CD4-positive, alpha-beta memory T cell (primary cell): ENCODE data around the gene CPEB3. TPM values are rescaled to one million over a fixed set of nuclear protein-coding genes. Genes with fewer than 3 reads are reported as not detected.
"Not testable (repeated sequence)": the region's sequence is repeated elsewhere in the genome, so short reads cannot be mapped to it uniquely, and the experiment has no call there.

Source experiments
- CTCF ChIA-PET: fragments of 350-600 bp; sonication (Branson Sonifier 250); formaldehyde crosslinking; loops from one replicate; lab custom pipeline; 2021; ENCODE audit warnings: inconsistent platforms; ENCODE audit not compliant: partially characterized antibody; lab: Charles Lee
- POLR2A ChIA-PET: fragments of 350-600 bp; sonication (Branson Sonifier 250); formaldehyde crosslinking; loops from one replicate; lab custom pipeline; 2021; ENCODE audit not compliant: partially characterized antibody; lab: Charles Lee
- DNase-seq, 5 donors: peaks; one replicate each; pipeline versions ENCODE4 v3.0.0 to v3.0.0-alpha.2; 2020 to 2022; ENCODE audit warnings: mixed read lengths in 1 of 5
- H3K27ac ChIP-seq: one replicate; pipeline ENCODE4 v1.7.0; 2013; ENCODE audit warnings: low read depth, low read length
- H3K27me3 ChIP-seq: 2 replicates; pipeline ENCODE4 v1.7.0; 2013; ENCODE audit warnings: mild to moderate bottlenecking, low read length, moderate library complexity; ENCODE audit not compliant: insufficient read depth
- H3K36me3 ChIP-seq: 2 replicates; pipeline ENCODE4 v1.7.0; 2013; ENCODE audit warnings: mild to moderate bottlenecking, low read length, moderate library complexity; ENCODE audit not compliant: insufficient read depth
- H3K4me1 ChIP-seq: 2 replicates; pipeline ENCODE4 v1.7.0; 2013; ENCODE audit warnings: mild to moderate bottlenecking, low read length, moderate library complexity; ENCODE audit not compliant: insufficient read depth
- H3K4me3 ChIP-seq, 2 donors: one replicate each; pipeline ENCODE4 v1.7.0; 2013; ENCODE audit warnings: low read length in 2 of 2, mild to moderate bottlenecking in 1 of 2
- H3K9me3 ChIP-seq, 2 donors: one replicate each; pipeline ENCODE4 v1.7.0; 2013; ENCODE audit warnings: low read length in 2 of 2, control low read depth in 1 of 2; ENCODE audit not compliant: control insufficient read depth in 1 of 2
- H3K27ac Mint-ChIP-seq, 7 donors: one replicate each; pipeline ENCODE4 v1.8.0; 2020 to 2021; ENCODE audit warnings: mixed read lengths in 7 of 7, mild to moderate bottlenecking in 6 of 7, inconsistent platforms in 3 of 7, moderate library complexity in 3 of 7
- H3K27me3 Mint-ChIP-seq, 2 donors: one replicate each; pipeline ENCODE4 v1.8.0; 2020 to 2021; ENCODE audit warnings: mixed read lengths in 2 of 2
- H3K36me3 Mint-ChIP-seq, 2 donors: one replicate each; pipeline ENCODE4 v1.8.0; 2020 to 2021; ENCODE audit warnings: mixed read lengths in 2 of 2, inconsistent platforms in 1 of 2, mild to moderate bottlenecking in 1 of 2
- H3K4me1 Mint-ChIP-seq, 4 donors: one replicate each; pipeline ENCODE4 v1.8.0; 2020 to 2021; ENCODE audit warnings: mixed read lengths in 4 of 4, mild to moderate bottlenecking in 1 of 4
- H3K4me3 Mint-ChIP-seq, 8 donors: one replicate each; pipeline ENCODE4 v1.8.0; 2020 to 2021; ENCODE audit warnings: mixed read lengths in 8 of 8, mild to moderate bottlenecking in 7 of 8, moderate library complexity in 6 of 8, inconsistent platforms in 3 of 8
- H3K9me3 Mint-ChIP-seq, 8 donors: one replicate each; pipeline ENCODE4 v1.8.0; 2020 to 2021; ENCODE audit warnings: mixed read lengths in 8 of 8, mild to moderate bottlenecking in 5 of 8, inconsistent platforms in 3 of 8, moderate library complexity in 1 of 8
- intact Hi-C: fragments of 100-400 bp; cut with micrococcal nuclease; formaldehyde crosslinking; loops from one replicate; pipeline ENCODE4 v1.15.1; 2023
- polyA plus RNA-seq, 2 donors: library from polyadenylated mRNA; unstranded; fragments of 300-500 nt; fragmentation: Illumina TruSeq; gene quantifications; one replicate each; pipeline ENCODE4 v1.2.3, GENCODE V29; 2021
- total RNA-seq, 2 experiments: library from RNA; stranded (reverse); gene quantifications; one replicate each; pipeline ENCODE4 v1.2.3, GENCODE V29; 2021

CPEB3 gene
- total and polyA plus RNA-seq, 4 experiments from 2014 or later: 0.88 to 3.8 (median 2.4) TPM

GRCh38 chr10:92141147-92141546 lies 149.7 kb downstream of the CPEB3 start:
- H3K27me3 Mint-ChIP-seq: not testable (repeated sequence)

DNA sequence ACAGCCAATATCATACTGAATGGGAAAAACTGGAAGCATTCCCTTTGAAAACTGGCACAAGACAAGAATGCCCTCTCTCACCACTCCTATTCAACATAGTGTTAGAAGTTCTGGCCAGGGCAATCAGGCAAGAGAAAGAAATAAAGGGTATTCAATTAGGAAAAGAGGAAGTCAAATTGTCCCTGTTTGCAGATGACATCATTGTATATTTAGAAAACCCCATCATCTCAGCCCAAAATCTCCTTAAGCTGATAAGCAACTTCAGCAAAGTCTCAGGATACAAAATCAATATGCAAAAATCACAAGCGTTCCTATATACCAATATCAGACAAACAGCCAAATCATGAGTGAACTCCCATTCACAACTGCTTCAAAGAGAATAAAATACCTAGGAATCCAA lies 156.8 kb downstream of the CPEB3 start:
- H3K27me3 ChIP-seq, H3K36me3 ChIP-seq, H3K27ac ChIP-seq, H3K4me1 Mint-ChIP-seq, H3K4me3 Mint-ChIP-seq, DNase-seq, H3K27ac Mint-ChIP-seq, H3K4me1 ChIP-seq, intact Hi-C loops, H3K9me3 ChIP-seq, H3K4me3 ChIP-seq, H3K27me3 Mint-ChIP-seq, POLR2A ChIA-PET: not testable (repeated sequence)
- Mint-ChIP-seq H3K36me3 (peaks cover 32 to 58% of the 10 kb centered on the region in 2 donors), H3K9me3 (peaks cover 0 to 12% (median 3%) of the 10 kb centered on the region in 8 donors)
- CTCF ChIA-PET: interaction anchor here (0.6 kb wide), 1 partner anchor 710 kb away, joined by 3 read pairs; no protein-coding TSS in a partner anchor

More at GRCh38 chr10:92141147-92141546, 149.7 kb downstream of the CPEB3 start:
- H3K4me1 ChIP-seq, H3K9me3 Mint-ChIP-seq, DNase-seq, H3K4me3 Mint-ChIP-seq, H3K27ac ChIP-seq, H3K36me3 ChIP-seq, POLR2A ChIA-PET, CTCF ChIA-PET, H3K27ac Mint-ChIP-seq, intact Hi-C loops, H3K9me3 ChIP-seq, H3K4me1 Mint-ChIP-seq, H3K27me3 ChIP-seq, H3K4me3 ChIP-seq: not testable (repeated sequence)
- peaks cover 32 to 39% of the 10 kb centered on the region in 2 donors for H3K36me3 Mint-ChIP-seq

DNA sequence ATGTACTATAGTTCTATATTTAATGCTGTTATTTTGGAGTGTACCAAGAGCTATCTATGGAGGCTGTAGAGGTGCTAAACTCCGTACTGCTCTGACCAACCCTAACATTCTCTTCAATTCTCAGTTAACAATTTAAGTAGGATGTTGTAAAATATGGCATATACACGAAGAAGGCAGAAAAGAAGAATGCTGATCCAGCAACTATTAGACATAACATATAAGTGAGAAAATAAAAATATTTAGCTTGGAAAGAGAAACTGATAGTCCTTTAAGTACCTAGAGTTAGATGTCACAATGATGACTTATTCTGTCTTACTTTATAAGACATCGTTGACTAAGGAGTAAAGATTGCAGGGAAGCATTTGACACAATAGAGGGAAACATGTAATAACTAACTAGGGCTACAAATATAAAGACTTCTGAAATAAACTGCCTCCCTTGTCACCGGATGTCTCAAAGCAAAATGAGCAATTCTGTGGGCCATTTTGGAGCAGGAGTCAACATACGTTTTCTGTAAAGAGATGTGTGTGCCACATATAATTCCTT lies 159.5 kb downstream of the CPEB3 start:
- H3K27me3 ChIP-seq: no peaks in the 10 kb centered on the region
- Mint-ChIP-seq H3K36me3 (peaks cover 18 to 40% of the 10 kb centered on the region in 2 donors), H3K27me3 (no peaks in the 10 kb centered on the region), H3K9me3 (peaks cover 0 to 12% (median 2%) of the 10 kb centered on the region in 8 donors), H3K27ac (no peak overlapping the region), H3K4me3 (no peak overlapping the region), H3K4me1 (no peaks in the 10 kb centered on the region)
- no peaks in the 10 kb centered on the region for H3K4me1 ChIP-seq
- H3K36me3 ChIP-seq: no peaks in the 10 kb centered on the region
- no peaks in the 10 kb centered on the region for H3K9me3 ChIP-seq
- no peak overlapping the region for H3K27ac ChIP-seq
- intact Hi-C loops: no loop called here
- no peak for DNase-seq
- ChIA-PET POLR2A (no interaction called here), CTCF (no interaction called here)
- H3K4me3 ChIP-seq: no peak overlapping the region

DNA sequence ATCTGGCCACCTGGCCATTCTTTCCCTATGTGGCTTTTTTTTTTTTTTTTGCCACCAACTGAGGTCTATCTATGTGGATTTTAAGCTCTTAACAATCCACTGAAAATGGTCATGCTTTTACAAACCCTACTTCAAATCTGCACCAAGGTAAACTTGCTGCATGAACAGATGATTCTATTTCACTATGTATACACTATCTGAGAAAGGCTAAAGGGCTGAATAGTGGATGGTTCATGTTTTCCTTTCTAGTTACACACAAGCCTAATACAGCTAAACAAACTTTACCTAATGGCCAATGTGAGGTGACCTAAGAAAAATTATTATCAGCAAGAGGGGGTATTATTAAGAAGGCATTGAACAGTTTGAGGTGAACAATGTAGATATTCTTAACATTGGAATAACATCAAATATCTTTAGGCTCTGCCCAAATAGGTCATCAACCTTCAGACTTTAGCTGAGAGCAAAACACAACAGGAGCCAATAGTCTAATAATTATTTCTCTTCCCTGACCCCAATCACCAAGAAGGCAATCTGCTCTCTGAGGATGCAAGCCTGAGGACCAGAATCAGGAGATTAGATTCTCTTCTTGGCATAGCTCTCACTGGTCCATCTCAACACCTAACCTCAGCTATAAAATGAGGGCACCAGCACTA lies 160.1 kb downstream of the CPEB3 start:
- Histone ChIP-seq H3K4me3 (no peak overlapping the region), H3K4me1 (no peaks in the 10 kb centered on the region), H3K9me3 (no peaks in the 10 kb centered on the region), H3K27ac (no peak overlapping the region), H3K27me3 (no peaks in the 10 kb centered on the region), H3K36me3 (no peaks in the 10 kb centered on the region)
- CTCF ChIA-PET: no interaction called here
- DNase-seq: no peak
- Mint-ChIP-seq H3K27me3 (no peaks in the 10 kb centered on the region), H3K27ac (no peak overlapping the region), H3K36me3 (peaks cover 14 to 34% of the 10 kb centered on the region in 2 donors), H3K9me3 (peaks cover 0 to 10% (median 2%) of the 10 kb centered on the region in 8 donors), H3K4me3 (no peak overlapping the region), H3K4me1 (peaks cover 0 to 1% (median 0%) of the 10 kb centered on the region in 4 donors)
- intact Hi-C loops: no loop called here
- POLR2A ChIA-PET: no interaction called here

- Mint-ChIP-seq H3K4me1 (peaks cover 0 to 1% (median 0%) of the 10 kb centered on the region in 4 donors), H3K27me3 (no peaks in the 10 kb centered on the region), H3K9me3 (peaks cover 0 to 5% (median 0%) of the 10 kb centered on the region in 8 donors), H3K36me3 (peaks cover 4 to 14% of the 10 kb centered on the region in 2 donors), H3K4me3 (no peak overlapping the region), H3K27ac (no peak overlapping the region)
- intact Hi-C loops: no loop called here
- CTCF ChIA-PET: interaction anchor here (0.9 kb wide), 1 partner anchor 31 kb away, joined by 3 read pairs; no protein-coding TSS in a partner anchor
- no peaks in the 10 kb centered on the region for H3K27me3 ChIP-seq
- POLR2A ChIA-PET: no interaction called here
- no peak for DNase-seq
- no peak overlapping the region for H3K27ac ChIP-seq
- no peaks in the 10 kb centered on the region for H3K9me3 ChIP-seq
- H3K36me3 ChIP-seq: no peaks in the 10 kb centered on the region
- H3K4me1 ChIP-seq: no peaks in the 10 kb centered on the region
- no peak overlapping the region for H3K4me3 ChIP-seq
Measured at GRCh38 chr10:92126100-92126650, 164.7 kb downstream of the CPEB3 start.

DNA sequence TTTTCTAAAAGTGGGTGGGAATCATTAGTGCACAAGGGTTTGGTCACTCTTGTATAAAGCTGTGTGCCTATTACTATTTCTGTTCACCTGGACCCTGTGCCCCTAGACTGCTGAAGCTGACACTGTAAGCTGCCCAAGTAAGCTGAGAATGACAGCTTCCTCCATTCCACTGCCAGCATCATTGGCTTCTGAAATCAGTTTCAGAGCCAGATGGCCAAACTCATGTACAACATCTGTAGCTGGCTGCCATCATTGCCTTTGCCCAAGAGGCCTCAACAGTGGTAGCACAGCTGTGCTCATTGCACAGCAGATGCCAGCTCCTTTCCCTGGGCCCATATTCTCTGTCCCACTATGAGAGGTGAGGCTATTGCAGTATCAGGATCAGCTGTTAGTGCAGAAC lies 165.7 kb downstream of the CPEB3 start:
- Mint-ChIP-seq H3K27ac (no peak overlapping the region), H3K36me3 (peaks cover 4 to 11% of the 10 kb centered on the region in 2 donors), H3K4me1 (peaks cover 0 to 1% (median 0%) of the 10 kb centered on the region in 4 donors), H3K27me3 (no peaks in the 10 kb centered on the region), H3K4me3 (no peak overlapping the region), H3K9me3 (peaks cover 0 to 5% (median 0%) of the 10 kb centered on the region in 8 donors)
- Histone ChIP-seq H3K27me3 (no peaks in the 10 kb centered on the region), H3K27ac (no peak overlapping the region), H3K36me3 (no peaks in the 10 kb centered on the region), H3K4me3 (no peak overlapping the region), H3K9me3 (no peaks in the 10 kb centered on the region), H3K4me1 (no peaks in the 10 kb centered on the region)
- DNase-seq: no peak
- intact Hi-C loops: no loop called here
- POLR2A ChIA-PET: no interaction called here
- CTCF ChIA-PET: interaction anchor here (1.5 kb wide), 1 partner anchor 24 kb away, joined by 3 read pairs; no protein-coding TSS in a partner anchor

DNA sequence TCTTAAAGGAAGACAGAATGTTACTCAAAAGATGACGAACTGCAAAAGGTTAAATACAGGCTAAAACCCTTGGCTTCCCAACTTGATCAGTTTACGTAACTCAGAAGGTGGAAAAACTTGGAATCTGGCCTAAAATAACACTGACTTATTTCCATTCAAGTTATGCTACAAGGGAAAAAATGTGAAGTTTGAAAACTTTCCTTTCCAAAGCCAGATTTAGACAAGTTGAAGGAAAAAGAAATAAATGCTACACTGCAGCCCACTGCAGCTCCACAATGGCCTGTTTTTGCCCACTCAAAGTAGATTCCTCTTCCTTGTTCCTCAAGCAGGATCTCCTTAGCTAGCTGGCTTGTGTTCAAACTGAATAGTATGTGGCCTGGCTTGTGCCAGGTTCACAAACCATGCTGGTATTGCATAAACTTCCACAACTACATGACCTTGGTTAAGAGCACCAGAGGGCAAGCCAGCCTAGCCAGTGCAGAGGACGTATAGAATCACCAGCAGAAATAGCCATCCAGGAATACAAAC lies 166.2 kb downstream of the CPEB3 start:
- POLR2A ChIA-PET: no interaction called here
- peaks cover 0 to 5% (median 0%) of the 10 kb centered on the region in 8 donors for H3K9me3 Mint-ChIP-seq
- H3K4me1 Mint-ChIP-seq: peaks cover 0 to 1% (median 0%) of the 10 kb centered on the region in 4 donors

More for the DNA sequence above, 166.2 kb downstream of the CPEB3 start:
- no peak overlapping the region for H3K27ac Mint-ChIP-seq
- Histone ChIP-seq H3K4me3 (no peak overlapping the region), H3K4me1 (no peaks in the 10 kb centered on the region), H3K36me3 (no peaks in the 10 kb centered on the region), H3K27ac (no peak overlapping the region), H3K9me3 (no peaks in the 10 kb centered on the region), H3K27me3 (no peaks in the 10 kb centered on the region)
- intact Hi-C loops: no loop called here
- H3K4me3 Mint-ChIP-seq: no peak overlapping the region
- no peak for DNase-seq
- no peaks in the 10 kb centered on the region for H3K27me3 Mint-ChIP-seq
- H3K36me3 Mint-ChIP-seq: peaks cover 4 to 8% of the 10 kb centered on the region in 2 donors
- CTCF ChIA-PET: interaction anchor here (1.5 kb wide), 1 partner anchor 23 kb away, joined by 3 read pairs; no protein-coding TSS in a partner anchor
